ENCODE measurements around the gene PLBD1. TPM values are rescaled to one million over a fixed set of nuclear protein-coding genes. Genes with fewer than 3 reads are reported as not detected.
A peak's percentile ranks its signal among the peaks of the same experiment; 100 is the strongest.

PLBD1 gene
- total and polyA plus RNA-seq, 2 donors (not counting 1 experiment from before 2014, with no cell fraction given) = 0.76 to 5.1 TPM

GRCh38 chr12:14460212-14460841 lies 107.4 kb downstream of the PLBD1 start:
- Histone ChIP-seq H3K9me3 (ENCODE audit: control insufficient read depth, insufficient read depth, low read depth, low read length) (no peaks in the 10 kb centered on the region), H2AFZ (ENCODE audit: low read length) (no peak overlapping the region), H3K9ac (ENCODE audit: insufficient read depth, low read length) (no peak overlapping the region), H4K20me1 (ENCODE audit: control insufficient read depth, extremely low read depth, insufficient read depth, low read length) (no peaks in the 10 kb centered on the region), H3K4me2 (ENCODE audit: extremely low read depth, insufficient read depth, low read length) (no peak overlapping the region), H3K36me3 (ENCODE audit: control insufficient read depth, insufficient read depth, low read length) (peaks cover 8% of the 10 kb centered on the region), H3K27me3 (ENCODE audit: control insufficient read depth, insufficient read depth, low read length) (no peaks in the 10 kb centered on the region), H3K79me2 (ENCODE audit: control insufficient read depth, insufficient read depth, low read length) (no peaks in the 10 kb centered on the region), H3K4me3 (replicated peaks in 1 of 4; ENCODE audit: control extremely low read depth in 1 of 4, insufficient read depth in 1 of 4, low read depth in 3 of 4, low read length in 4 of 4) (no peak overlapping the region), H3K27ac (ENCODE audit: insufficient read depth, low read length) (no peak overlapping the region), H3K4me1 (ENCODE audit: control insufficient read depth, extremely low read depth, insufficient read depth, low read length) (no peaks in the 10 kb centered on the region)
- DNase-seq (ENCODE audit: low read depth in 2 of 2) = no peak
- TF ChIP-seq EZH2 (IDR thresholded peaks at IDR 0.05; ENCODE audit: low read length, missing control alignments) = no peak
- TF ChIP-seq, protein P1, sequence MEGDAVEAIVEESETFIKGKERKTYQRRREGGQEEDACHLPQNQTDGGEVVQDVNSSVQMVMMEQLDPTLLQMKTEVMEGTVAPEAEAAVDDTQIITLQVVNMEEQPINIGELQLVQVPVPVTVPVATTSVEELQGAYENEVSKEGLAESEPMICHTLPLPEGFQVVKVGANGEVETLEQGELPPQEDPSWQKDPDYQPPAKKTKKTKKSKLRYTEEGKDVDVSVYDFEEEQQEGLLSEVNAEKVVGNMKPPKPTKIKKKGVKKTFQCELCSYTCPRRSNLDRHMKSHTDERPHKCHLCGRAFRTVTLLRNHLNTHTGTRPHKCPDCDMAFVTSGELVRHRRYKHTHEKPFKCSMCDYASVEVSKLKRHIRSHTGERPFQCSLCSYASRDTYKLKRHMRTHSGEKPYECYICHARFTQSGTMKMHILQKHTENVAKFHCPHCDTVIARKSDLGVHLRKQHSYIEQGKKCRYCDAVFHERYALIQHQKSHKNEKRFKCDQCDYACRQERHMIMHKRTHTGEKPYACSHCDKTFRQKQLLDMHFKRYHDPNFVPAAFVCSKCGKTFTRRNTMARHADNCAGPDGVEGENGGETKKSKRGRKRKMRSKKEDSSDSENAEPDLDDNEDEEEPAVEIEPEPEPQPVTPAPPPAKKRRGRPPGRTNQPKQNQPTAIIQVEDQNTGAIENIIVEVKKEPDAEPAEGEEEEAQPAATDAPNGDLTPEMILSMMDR (conservative IDR thresholded peaks at IDR 0.05 in 1 of 2, IDR thresholded peaks at IDR 0.05 in 1 of 2; ENCODE audit: low read depth in 1 of 2, low read length in 2 of 2) = no peak

- peak; percentile 26 to 49 for DNase-seq (ENCODE audit: low read depth in 2 of 2)
- H3K9ac ChIP-seq (ENCODE audit: insufficient read depth, low read length) = no peak overlapping the region
- no peak for TF ChIP-seq EZH2 (IDR thresholded peaks at IDR 0.05; ENCODE audit: low read length, missing control alignments)
- TF ChIP-seq, protein P1 (conservative IDR thresholded peaks at IDR 0.05 in 1 of 2, IDR thresholded peaks at IDR 0.05 in 1 of 2; ENCODE audit: low read depth in 1 of 2, low read length in 2 of 2) = peak; percentile 18 to 57
- H3K4me3 ChIP-seq (replicated peaks in 1 of 4; ENCODE audit: control extremely low read depth in 1 of 4, insufficient read depth in 1 of 4, low read depth in 3 of 4, low read length in 4 of 4) = no peak overlapping the region
- H3K9me3 ChIP-seq (ENCODE audit: control insufficient read depth, insufficient read depth, low read depth, low read length) = no peaks in the 10 kb centered on the region
- H2AFZ ChIP-seq (ENCODE audit: low read length) = no peak overlapping the region
- no peaks in the 10 kb centered on the region for H3K79me2 ChIP-seq (ENCODE audit: control insufficient read depth, insufficient read depth, low read length)
- peaks cover 3% of the 10 kb centered on the region for H3K36me3 ChIP-seq (ENCODE audit: control insufficient read depth, insufficient read depth, low read length)
- H3K4me1 ChIP-seq (ENCODE audit: control insufficient read depth, extremely low read depth, insufficient read depth, low read length) = no peaks in the 10 kb centered on the region
- no peak overlapping the region for H3K27ac ChIP-seq (ENCODE audit: insufficient read depth, low read length)
- no peak overlapping the region for H3K4me2 ChIP-seq (ENCODE audit: extremely low read depth, insufficient read depth, low read length)
- H4K20me1 ChIP-seq (ENCODE audit: control insufficient read depth, extremely low read depth, insufficient read depth, low read length) = no peaks in the 10 kb centered on the region
- H3K27me3 ChIP-seq (ENCODE audit: control insufficient read depth, insufficient read depth, low read length) = no peaks in the 10 kb centered on the region
Measured at GRCh38 chr12:14454098-14454907, 113.4 kb downstream of the PLBD1 start.

Other genes starting within 250 kb of the PLBD1 start
- gene ATF7IP, start 202.2 kb downstream of the PLBD1 start, total RNA-seq = 14.1 and 18.0 TPM in 2 replicates
- gene ATF7IP, start 202.2 kb downstream of the PLBD1 start, polyA plus RNA-seq = 13.1 and 13.2 TPM in 2 replicates
- gene GUCY2C, start 128.7 kb upstream of the PLBD1 start, total RNA-seq = not detected in 2 replicates
- gene GUCY2C, start 128.7 kb upstream of the PLBD1 start, polyA plus RNA-seq = 0.02 TPM in 1 of 2 replicates, not detected in the other
- gene WBP11, start 235.6 kb upstream of the PLBD1 start, total RNA-seq = 8.0 and 10.6 TPM in 2 replicates
- gene WBP11, start 235.6 kb upstream of the PLBD1 start, polyA plus RNA-seq = 17.5 and 27.4 TPM in 2 replicates
- gene C12orf60, start 235.8 kb upstream of the PLBD1 start, total RNA-seq = 1.0 and 1.5 TPM in 2 replicates
- gene C12orf60, start 235.8 kb upstream of the PLBD1 start, polyA plus RNA-seq = 1.1 TPM in 2 replicates
- gene SMCO3, start 246.3 kb upstream of the PLBD1 start, total RNA-seq = 0.17 TPM in 1 of 2 replicates, not detected in the other
- 0.16 TPM in 1 of 2 replicates, not detected in the other for gene SMCO3, start 246.3 kb upstream of the PLBD1 start, polyA plus RNA-seq

All from fibroblast of lung (primary cell).